Karpas-422 (cell line): ENCODE results near the gene SPOP. TPM values are rescaled to one million over a fixed set of nuclear protein-coding genes. Genes with fewer than 3 reads are reported as not detected.
"Not testable (repeated sequence)": the region's sequence is repeated elsewhere in the genome, so short reads cannot be mapped to it uniquely, and the experiment has no call there.

Experiments
- DNase-seq: peaks from one replicate; pipeline ENCODE4 v3.0.0-alpha.2; 2015
- H2AFZ ChIP-seq: fragments of 200-600 bp; sonication (generic); 2 replicates; pipeline ENCODE4 v1.6.1; 2014; ENCODE audit warnings: antibody characterized with exemption, low read length, mixed read lengths
- H3K27ac ChIP-seq: fragments of 200-600 bp; sonication (generic); 2 replicates; pipeline ENCODE4 v1.5.1; 2014; ENCODE audit warnings: mild to moderate bottlenecking, low read length, moderate library complexity
- H3K27me3 ChIP-seq: fragments of 200-600 bp; sonication (generic); 2 replicates; pipeline ENCODE4 v1.6.1; 2014; ENCODE audit warnings: low read length, mixed read lengths
- H3K36me3 ChIP-seq: fragments of 200-600 bp; sonication (generic); 2 replicates; pipeline ENCODE4 v1.6.1; 2014; ENCODE audit warnings: low read length, mixed read lengths; ENCODE audit not compliant: insufficient read depth
- H3K4me1 ChIP-seq: fragments of 200-600 bp; sonication (generic); 2 replicates; pipeline ENCODE4 v1.6.1; 2014; ENCODE audit warnings: mild to moderate bottlenecking, low read length, mixed read lengths
- H3K4me2 ChIP-seq: fragments of 200-600 bp; sonication (generic); 2 replicates; pipeline ENCODE4 v1.6.1; 2014; ENCODE audit warnings: low read length, low read depth, mild to moderate bottlenecking; ENCODE audit not compliant: poor library complexity, severe bottlenecking
- H3K4me3 ChIP-seq: fragments of 200-600 bp; sonication (generic); 2 replicates; pipeline ENCODE4 v1.5.1; 2014; ENCODE audit warnings: mild to moderate bottlenecking, antibody characterized with exemption, low read length, mixed read lengths
- H3K79me2 ChIP-seq: fragments of 200-600 bp; sonication (generic); 2 replicates; pipeline ENCODE4 v1.6.1; 2014; ENCODE audit warnings: mild to moderate bottlenecking, low read length, mixed read lengths
- H3K9ac ChIP-seq: fragments of 200-600 bp; sonication (generic); 2 replicates; pipeline ENCODE4 v1.6.0; 2014; ENCODE audit warnings: low read length
- H3K9me2 ChIP-seq: fragments of 200-600 bp; sonication (generic), shearing (Covaris generic); replicated peaks from 2 replicates; pipeline ENCODE4 v1.6.0; 2014; ENCODE audit warnings: mild to moderate bottlenecking, low read length, moderate library complexity; ENCODE audit not compliant: insufficient read depth
- H3K9me3 ChIP-seq: fragments of 300-700, 200-600 bp; sonication (generic); 2 replicates; pipeline ENCODE4 v1.6.1; 2014; ENCODE audit warnings: low read length, mixed read lengths
- H4K20me1 ChIP-seq: fragments of 200-600 bp; sonication (generic); 2 replicates; pipeline ENCODE4 v1.6.1; 2014; ENCODE audit warnings: mild to moderate bottlenecking, antibody characterized with exemption, low read length, low read depth; ENCODE audit not compliant: insufficient read depth
- total RNA-seq: library from RNA; depleted of rRNA; stranded (reverse); fragments of >200 nt; shearing (Covaris generic); gene quantifications from 2 replicates; pipeline ENCODE4 v1.2.3, GENCODE V29; 2014; ENCODE audit warnings: low replicate concordance; rRNA removed

The SPOP gene
- total RNA-seq, 1 experiment from 2014 or later: 49.0 TPM

GRCh38 chr17:49552070-49552751, 125.7 kb downstream of the SPOP start:
- no peak overlapping the region for H3K9ac ChIP-seq
- no peaks in the 10 kb centered on the region for H3K79me2 ChIP-seq
- no peaks in the 10 kb centered on the region for H4K20me1 ChIP-seq
- DNase-seq: no peak
- no peak overlapping the region for H2AFZ ChIP-seq
- no peak overlapping the region for H3K4me2 ChIP-seq
- peaks cover 4% of the 10 kb centered on the region for H3K4me1 ChIP-seq
- H3K36me3 ChIP-seq: no peaks in the 10 kb centered on the region
- H3K9me2 ChIP-seq: no peaks in the 10 kb centered on the region
- H3K9me3 ChIP-seq: no peaks in the 10 kb centered on the region
- H3K4me3 ChIP-seq: no peak overlapping the region
- H3K27ac ChIP-seq: no peak overlapping the region
- no peaks in the 10 kb centered on the region for H3K27me3 ChIP-seq

DNA sequence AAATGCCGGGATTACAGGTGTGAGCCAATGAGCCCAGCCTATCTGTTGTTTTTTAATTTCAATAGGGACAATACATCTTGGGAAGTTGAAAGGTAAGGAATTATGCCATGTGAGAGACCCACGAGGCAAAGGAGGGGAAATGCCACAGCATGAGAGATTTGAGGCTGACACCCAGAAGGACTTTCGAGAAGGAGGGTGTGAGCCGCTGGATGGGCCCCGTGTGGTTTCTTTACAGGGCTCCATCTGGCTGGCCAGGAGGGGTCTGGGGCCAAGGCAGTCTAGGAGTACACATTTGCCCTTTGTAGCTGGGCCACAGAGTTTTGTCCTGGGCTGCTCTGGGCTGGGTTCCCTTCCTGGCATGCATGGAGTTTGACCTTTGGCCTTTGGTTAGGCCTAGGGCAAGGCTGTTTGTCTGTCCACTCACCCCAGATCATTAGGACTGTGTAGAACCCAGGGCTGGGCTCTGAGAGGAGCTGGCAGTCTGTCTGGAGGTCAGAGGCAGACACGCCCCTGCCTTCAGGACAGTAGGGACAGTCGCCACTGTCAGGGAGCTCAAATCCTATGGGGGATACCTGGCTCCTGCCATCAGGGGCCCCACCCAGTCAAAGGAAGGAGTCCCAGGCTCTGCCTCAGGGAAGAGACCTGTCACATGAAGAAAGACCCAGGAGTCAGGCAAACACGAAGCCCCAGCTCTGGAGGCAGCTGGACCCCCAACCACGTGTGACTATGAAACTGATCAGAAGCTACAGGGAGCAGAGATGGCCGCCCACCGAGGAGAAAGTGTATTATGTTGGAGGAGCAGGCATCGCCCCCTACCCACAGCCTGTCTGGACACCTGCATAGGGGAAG, 126.5 kb downstream of the SPOP start:
- Histone ChIP-seq H3K9ac (no peak overlapping the region), H3K27me3 (no peaks in the 10 kb centered on the region), H3K36me3 (no peaks in the 10 kb centered on the region), H3K4me1 (peaks cover 4% of the 10 kb centered on the region), H3K9me3 (no peaks in the 10 kb centered on the region), H3K9me2 (no peaks in the 10 kb centered on the region), H3K4me2 (no peak overlapping the region), H4K20me1 (no peaks in the 10 kb centered on the region), H3K4me3 (no peak overlapping the region), H3K27ac (no peak overlapping the region), H3K79me2 (no peaks in the 10 kb centered on the region), H2AFZ (no peak overlapping the region)
- no peak for DNase-seq

DNA sequence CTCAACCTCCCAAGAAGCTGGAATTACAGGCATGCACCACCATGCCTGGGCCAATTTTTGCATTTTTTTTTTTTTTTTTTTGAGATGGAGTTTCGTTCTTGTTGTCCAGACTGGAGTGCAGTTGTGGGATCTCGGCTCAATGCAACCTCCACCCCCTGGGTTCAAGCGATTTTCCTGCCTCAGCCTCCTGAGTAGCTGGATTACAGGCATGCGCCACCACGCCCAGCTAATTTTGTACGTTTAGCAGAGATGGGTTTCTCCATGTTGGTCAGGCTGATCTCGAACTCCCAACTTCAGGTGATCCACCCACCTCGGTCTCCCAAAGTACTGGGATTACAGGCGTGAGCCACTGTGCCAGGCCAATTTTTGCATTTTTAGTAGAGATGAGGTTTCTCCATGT, 127.1 kb downstream of the SPOP start:
- not testable (repeated sequence) for DNase-seq, H3K27me3 ChIP-seq, H3K9me2 ChIP-seq, H4K20me1 ChIP-seq, H3K4me3 ChIP-seq, H3K4me1 ChIP-seq, H3K27ac ChIP-seq, H3K9ac ChIP-seq, H2AFZ ChIP-seq, H3K36me3 ChIP-seq, H3K4me2 ChIP-seq, H3K9me3 ChIP-seq, H3K79me2 ChIP-seq

- no peaks in the 10 kb centered on the region for H3K36me3 ChIP-seq
- H3K9me3 ChIP-seq: no peaks in the 10 kb centered on the region
- H3K27ac ChIP-seq: no peak overlapping the region
- H3K79me2 ChIP-seq: no peaks in the 10 kb centered on the region
- H4K20me1 ChIP-seq: no peaks in the 10 kb centered on the region
- no peak overlapping the region for H3K9ac ChIP-seq
- no peaks in the 10 kb centered on the region for H3K9me2 ChIP-seq
- no peak for DNase-seq
- no peak overlapping the region for H3K4me2 ChIP-seq
- no peak overlapping the region for H2AFZ ChIP-seq
- H3K4me3 ChIP-seq: no peak overlapping the region
- no peaks in the 10 kb centered on the region for H3K27me3 ChIP-seq
- H3K4me1 ChIP-seq: no peaks in the 10 kb centered on the region
Measured at GRCh38 chr17:49549691-49550678, 127.9 kb downstream of the SPOP start.

DNA sequence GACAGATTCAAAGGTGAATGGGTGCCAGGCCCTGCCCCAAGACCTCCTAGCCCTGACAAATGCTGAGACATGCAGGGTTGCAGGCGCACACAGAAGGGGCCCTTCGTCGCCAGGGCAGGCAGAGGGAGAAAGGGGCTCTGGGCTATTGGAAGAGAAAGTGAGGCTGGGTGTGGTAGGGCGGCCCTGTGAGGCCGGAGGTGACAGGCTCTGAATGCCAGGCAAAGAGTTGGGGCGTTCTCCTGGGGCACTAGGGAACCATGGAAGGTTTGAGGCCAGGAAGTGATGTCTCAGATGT, 128.6 kb downstream of the SPOP start:
- Histone ChIP-seq H3K9me3 (no peaks in the 10 kb centered on the region), H3K4me3 (no peak overlapping the region), H2AFZ (no peak overlapping the region), H3K4me1 (no peaks in the 10 kb centered on the region), H4K20me1 (no peaks in the 10 kb centered on the region), H3K79me2 (no peaks in the 10 kb centered on the region), H3K9ac (no peak overlapping the region), H3K9me2 (no peaks in the 10 kb centered on the region), H3K27ac (no peak overlapping the region), H3K36me3 (no peaks in the 10 kb centered on the region), H3K27me3 (no peaks in the 10 kb centered on the region), H3K4me2 (no peak overlapping the region)
- no peak for DNase-seq

Other genes with a start within 250 kb of the SPOP start
- gene NGFR, start 182.8 kb downstream of the SPOP start, total RNA-seq: 0.07 TPM in 1 of 2 replicates, not detected in the other
- not detected in 2 replicates for gene NXPH3, start 102.2 kb downstream of the SPOP start, total RNA-seq
- gene SLC35B1, start 29.9 kb upstream of the SPOP start, total RNA-seq: 24.4 and 37.4 TPM in 2 replicates
- gene FAM117A, start 86.0 kb upstream of the SPOP start, total RNA-seq: 0.52 TPM in 1 of 2 replicates, not detected in the other
- gene KAT7, start 110.6 kb upstream of the SPOP start, total RNA-seq: 14.2 and 45.8 TPM in 2 replicates
- not detected in 2 replicates for gene TAC4, start 170.0 kb upstream of the SPOP start, total RNA-seq